ENCODE measurements around the gene ITGB7.

ITGB7 gene

GRCh38 chr12:53196486-53196885 is 10.6 kb downstream of the ITGB7 start:
- no peak for DNase-seq (ENCODE audit: low read depth)

GRCh38 chr12:53195516-53196420 is 11.3 kb downstream of the ITGB7 start:
- DNase-seq (ENCODE audit: low read depth): no peak

- DNase-seq (ENCODE audit: low read depth): no peak
Observed at GRCh38 chr12:53194973-53195372, 12.1 kb downstream of the ITGB7 start.

GRCh38 chr12:53193985-53194716 is 12.9 kb downstream of the ITGB7 start:
- DNase-seq (ENCODE audit: low read depth): no peak

- DNase-seq (ENCODE audit: low read depth): no peak
Observed at GRCh38 chr12:53193040-53193439, 14.0 kb downstream of the ITGB7 start.

GRCh38 chr12:53192531-53193021 is 14.5 kb downstream of the ITGB7 start:
- DNase-seq (ENCODE audit: low read depth): no peak

- DNase-seq (ENCODE audit: low read depth): no peak
Observed at GRCh38 chr12:53191885-53192530, 15.0 kb downstream of the ITGB7 start.

GRCh38 chr12:53191096-53191884 is 15.8 kb downstream of the ITGB7 start:
- no peak for DNase-seq (ENCODE audit: low read depth)

- DNase-seq (ENCODE audit: low read depth): no peak
Observed at GRCh38 chr12:53190108-53190729, 16.8 kb downstream of the ITGB7 start.

- DNase-seq (ENCODE audit: low read depth): no peak
Observed at GRCh38 chr12:53187145-53187899, 19.7 kb downstream of the ITGB7 start.

- DNase-seq (ENCODE audit: low read depth): no peak
Observed at GRCh38 chr12:53186745-53187144, 20.3 kb downstream of the ITGB7 start.

GRCh38 chr12:53185582-53186153 is 21.4 kb downstream of the ITGB7 start:
- no peak for DNase-seq (ENCODE audit: low read depth)

GRCh38 chr12:53184828-53185227 is 22.2 kb downstream of the ITGB7 start:
- DNase-seq (ENCODE audit: low read depth): no peak

GRCh38 chr12:53182903-53183302 is 24.1 kb downstream of the ITGB7 start:
- no peak for DNase-seq (ENCODE audit: low read depth)

- DNase-seq (ENCODE audit: low read depth): no peak
Observed at GRCh38 chr12:53181935-53182334, 25.1 kb downstream of the ITGB7 start.

GRCh38 chr12:53180931-53181645 is 26.0 kb downstream of the ITGB7 start:
- DNase-seq (ENCODE audit: low read depth): peak; percentile 26

- DNase-seq (ENCODE audit: low read depth): peak; percentile 89
Observed at GRCh38 chr12:53180220-53180930, 26.7 kb downstream of the ITGB7 start, which contains the start of the genes CSAD and ZNF740. Gene CSAD (minus strand): TSS chr12:53180925. CDS start chr12:53173470, 7,455 bp downstream. Gene ZNF740 (plus strand): TSS chr12:53180722. CDS start chr12:53181984, 1,262 bp downstream.

GRCh38 chr12:53179687-53180219 is 27.3 kb downstream of the ITGB7 start:
- DNase-seq (ENCODE audit: low read depth): peak; percentile 29
